Stimulated activated CD8-positive, alpha-beta memory T cell treated with anti-CD3 and anti-CD28 coated beads, Interleukin-15, amount 100 ng/mL, for 48 hours (primary cell): ENCODE results near the gene CLPTM1L.
"Not testable (repeated sequence)": the region's sequence is repeated elsewhere in the genome, so short reads cannot be mapped to it uniquely, and the experiment has no call there.

Experiments
- DNase-seq, 2 donors: peaks; one replicate each; pipeline ENCODE4 v3.0.0-alpha.2; 2020; ENCODE audit warnings: low read depth in 2 of 2

CLPTM1L gene

GRCh38 chr5:1339818-1340210 lies 5.1 kb downstream of the CLPTM1L start:
- not testable (repeated sequence) for DNase-seq

DNA sequence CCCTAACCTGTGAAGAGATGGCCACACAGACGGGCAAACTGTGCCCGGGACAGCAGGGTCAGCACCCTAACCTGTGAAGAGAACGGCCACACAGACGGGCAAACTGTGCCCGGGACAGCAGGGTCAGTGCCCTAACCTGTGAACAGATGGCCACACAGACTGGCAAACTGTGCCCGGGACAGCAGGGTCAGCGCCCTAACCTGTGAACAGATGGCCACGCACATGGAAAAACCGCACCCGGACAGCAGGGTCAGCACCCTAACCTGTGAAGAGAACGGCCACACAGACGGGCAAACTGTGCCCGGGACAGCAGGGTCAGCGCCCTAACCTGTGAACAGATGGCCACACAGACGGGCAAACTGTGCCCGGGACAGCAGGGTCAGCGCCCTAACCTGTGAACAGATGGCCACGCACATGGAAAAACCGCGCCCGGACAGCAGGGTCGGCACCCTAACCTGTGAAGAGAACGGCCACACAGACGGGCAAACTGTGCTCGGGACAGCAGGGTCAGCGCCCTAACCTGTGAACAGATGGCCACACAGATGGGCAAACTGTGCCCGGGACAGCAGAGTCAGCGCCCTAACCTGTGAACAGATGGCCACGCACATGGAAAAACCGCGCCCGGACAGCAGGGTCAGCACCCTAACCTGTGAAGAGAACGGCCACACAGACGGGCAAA lies 5.6 kb downstream of the CLPTM1L start:
- DNase-seq: not testable (repeated sequence)

DNA sequence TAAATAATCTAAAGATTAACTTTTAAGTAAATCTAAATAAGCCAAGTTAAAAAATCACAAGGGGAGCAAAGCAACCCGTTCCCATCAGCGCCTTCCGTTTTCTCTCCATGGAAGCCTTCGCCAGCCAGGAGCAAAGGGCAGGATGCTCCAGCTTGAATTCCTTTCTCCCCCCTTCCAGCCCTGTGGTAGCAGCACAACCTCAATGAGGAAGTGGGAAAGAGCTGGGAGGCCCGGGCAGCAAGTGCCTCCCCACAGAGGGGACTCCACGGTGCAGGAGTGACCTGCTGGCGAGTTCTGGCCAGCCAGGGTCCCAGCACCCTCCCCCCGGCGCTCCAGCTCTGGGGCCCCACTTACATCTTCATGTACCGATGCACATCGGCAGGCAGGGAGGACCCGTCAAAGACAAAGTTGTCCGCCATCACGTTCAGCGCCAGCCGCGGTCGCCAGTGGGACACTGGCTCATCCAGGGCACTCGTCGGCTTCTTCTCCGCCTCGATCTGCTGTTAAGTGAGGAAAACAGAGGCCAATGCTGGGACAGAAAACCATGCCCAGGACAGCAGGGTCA lies 6.3 kb downstream of the CLPTM1L start:
- no peak for DNase-seq

DNA sequence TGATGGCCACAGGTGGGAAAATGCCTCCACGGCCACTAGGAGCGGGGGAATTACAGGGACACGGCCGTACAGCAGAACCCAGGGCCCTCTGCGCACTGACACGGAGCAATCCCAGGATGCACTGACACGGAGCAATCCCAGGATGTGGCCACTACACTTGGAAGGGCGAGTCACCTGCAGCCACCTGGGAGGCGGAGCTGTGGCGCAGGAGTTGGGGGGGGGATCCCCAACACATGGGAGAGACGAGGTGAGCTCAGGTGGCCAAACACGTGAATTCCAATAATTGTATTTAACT lies 6.8 kb downstream of the CLPTM1L start:
- no peak for DNase-seq

DNA sequence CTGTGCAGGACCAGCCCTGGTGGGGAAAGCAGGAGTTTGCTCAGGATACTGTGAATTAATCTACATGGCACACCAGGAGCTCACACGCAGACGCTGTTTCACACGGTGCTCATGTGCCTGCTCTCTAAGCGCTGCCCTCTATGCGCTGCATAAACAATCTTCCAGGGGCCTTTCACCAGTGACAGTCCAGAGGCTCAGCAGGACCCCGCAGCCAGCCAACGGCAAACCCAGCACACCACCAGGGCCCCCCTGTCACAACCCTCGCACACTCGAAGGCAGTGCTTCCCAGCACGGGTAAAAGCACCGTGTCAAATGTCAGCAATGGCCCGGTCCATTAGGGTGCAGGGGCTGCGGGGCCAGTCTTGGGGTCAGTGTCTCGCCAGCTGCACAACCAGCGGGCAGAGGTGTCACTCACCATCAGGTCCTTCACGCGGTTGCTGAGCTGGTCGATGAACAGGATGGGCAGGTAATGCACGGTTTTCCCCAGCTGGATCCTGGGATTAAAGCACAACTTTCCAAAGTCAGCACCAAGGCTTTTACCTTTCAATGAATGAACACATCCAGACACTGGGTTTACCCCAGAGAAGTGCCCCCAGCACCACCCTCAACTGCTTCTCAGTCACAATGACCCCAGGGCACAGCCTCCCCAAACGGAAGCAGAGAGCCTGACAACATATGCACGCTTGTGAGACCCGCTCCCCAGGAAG lies 7.3 kb downstream of the CLPTM1L start:
- DNase-seq: no peak

- no peak for DNase-seq
These were observed 8.0 kb downstream of the CLPTM1L start for GRCh38 chr5:1336749-1337488.

DNA sequence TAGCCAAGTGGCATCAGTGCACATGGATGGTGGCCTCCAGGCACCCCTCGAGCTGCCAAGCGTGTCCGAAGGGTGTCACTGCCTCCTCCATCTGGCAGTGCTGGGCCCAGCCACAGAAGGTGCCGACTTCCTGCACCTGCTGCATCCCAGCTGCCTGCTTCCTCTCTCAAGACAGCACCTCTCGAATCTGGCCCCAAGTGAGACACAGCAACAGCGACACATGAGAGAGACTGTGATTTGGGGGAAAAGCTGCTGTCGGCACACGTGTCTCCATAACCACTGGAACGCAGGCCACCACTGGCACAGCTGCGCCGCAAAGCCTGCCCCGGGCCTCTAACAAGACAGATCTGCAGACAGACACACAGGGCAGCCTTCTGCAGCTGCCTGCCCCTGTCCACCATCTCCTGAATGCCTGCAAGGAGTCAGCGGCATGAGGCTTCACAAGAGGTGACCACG lies 8.8 kb downstream of the CLPTM1L start:
- DNase-seq: no peak

- no peak for DNase-seq
These were observed 9.3 kb downstream of the CLPTM1L start for GRCh38 chr5:1335540-1336095.

DNA sequence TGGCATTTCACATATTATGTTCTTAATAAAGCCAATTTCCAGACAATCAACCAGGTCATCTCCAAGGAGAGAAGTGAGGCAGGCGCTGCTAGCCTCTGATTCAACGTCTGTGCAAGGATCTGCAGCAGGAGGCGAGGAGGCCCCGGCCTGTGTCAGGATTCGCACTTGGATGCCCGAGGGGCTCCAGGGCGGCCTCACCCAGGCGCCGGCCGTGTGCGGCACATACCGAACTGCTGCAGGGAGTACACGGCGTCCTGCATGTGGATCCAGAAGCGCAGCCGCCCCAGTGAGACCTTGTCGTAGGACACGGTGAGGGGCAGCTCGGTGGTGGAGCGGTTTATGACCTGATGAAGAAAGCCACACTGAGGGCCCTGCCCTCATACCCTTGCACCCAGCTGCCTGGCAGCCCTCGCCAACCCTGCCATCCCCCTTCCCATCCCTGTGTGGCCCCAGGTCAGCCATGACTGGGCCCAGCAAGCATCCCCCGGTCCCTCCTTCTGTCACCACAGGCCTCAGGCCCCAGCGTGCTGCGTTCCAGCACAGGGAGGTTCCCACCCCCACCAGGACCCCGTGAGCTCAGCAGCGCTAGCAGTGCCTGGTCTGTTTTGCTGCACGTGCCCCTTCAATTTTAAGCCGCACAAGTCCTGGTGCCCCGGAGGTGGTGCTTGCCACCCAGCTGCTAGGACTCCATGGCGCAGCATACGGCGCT lies 9.9 kb downstream of the CLPTM1L start:
- DNase-seq: no peak

DNA sequence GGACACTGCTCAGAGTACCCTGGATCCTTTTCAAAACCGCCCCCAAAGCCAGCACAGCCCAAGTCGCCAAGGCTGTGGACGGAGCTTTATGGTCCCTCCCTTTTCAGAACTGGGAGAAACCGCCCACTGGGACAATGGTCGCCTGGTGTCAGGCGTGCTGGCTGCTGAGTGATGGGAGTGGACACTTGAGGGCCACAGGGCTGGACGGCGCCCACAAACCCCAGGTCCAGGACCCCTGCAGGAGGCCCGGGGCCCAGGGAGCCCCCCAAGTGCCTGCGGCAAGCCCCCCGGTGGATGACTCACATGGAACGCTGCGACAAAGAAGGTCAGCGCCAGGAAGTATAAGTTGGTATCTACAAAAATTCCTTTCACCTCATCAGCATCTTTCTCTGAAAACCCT lies 10.9 kb downstream of the CLPTM1L start:
- DNase-seq: no peak

DNA sequence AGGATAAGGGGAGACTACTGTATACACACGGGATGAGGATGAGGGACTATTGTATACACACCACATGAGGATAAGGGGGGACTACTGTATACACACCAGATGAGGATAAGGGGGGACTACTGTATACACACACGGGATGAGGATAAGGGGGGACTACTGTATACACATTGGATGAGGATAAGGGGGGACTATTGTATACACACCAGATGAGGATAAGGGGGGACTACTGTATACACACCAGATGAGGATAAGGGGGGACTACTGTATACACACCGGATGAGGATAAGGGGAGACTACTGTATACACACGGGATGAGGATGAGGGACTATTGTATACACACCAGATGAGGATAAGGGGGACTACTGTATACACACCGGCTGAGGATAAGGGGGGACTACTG lies 11.6 kb downstream of the CLPTM1L start:
- DNase-seq: not testable (repeated sequence)

- no peak for DNase-seq
These were observed 12.4 kb downstream of the CLPTM1L start for GRCh38 chr5:1332461-1333001.

- DNase-seq: no peak
These were observed 13.0 kb downstream of the CLPTM1L start for GRCh38 chr5:1331861-1332405.

- no peak for DNase-seq
These were observed 13.8 kb downstream of the CLPTM1L start for GRCh38 chr5:1330847-1331831.

DNA sequence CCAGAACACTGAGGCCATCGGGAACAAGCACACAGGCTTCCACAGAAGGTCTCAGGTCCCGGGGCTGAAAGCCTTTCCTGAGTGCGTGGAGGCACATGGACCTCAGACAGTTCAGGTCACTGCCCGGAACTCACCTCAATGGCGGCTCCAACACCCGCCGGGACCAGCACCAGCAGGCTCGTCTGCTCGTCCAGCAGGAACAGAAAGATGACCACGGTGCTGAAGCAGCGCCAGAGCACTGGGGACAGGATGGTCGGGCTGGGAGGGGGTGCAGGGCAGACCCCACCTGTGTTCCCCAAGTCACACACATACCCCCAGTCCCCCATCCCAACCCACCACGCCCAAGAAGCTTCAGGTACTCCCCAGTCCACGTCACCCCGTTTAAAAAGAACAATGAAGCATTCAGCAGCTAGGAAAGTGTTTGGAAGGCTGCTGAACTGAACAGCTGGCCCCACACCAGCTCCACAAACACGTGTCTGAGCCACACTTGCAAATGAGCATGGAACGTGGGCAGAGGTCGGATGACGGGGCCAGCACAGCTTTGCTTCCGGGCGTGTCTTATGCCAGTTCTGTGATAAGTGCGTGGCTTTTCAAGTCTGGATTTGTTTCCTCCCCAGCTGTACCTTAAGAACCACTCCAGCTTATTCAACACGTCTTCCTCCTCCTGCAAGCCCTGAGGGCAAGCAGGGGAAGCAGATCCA lies 14.6 kb downstream of the CLPTM1L start:
- no peak for DNase-seq

DNA sequence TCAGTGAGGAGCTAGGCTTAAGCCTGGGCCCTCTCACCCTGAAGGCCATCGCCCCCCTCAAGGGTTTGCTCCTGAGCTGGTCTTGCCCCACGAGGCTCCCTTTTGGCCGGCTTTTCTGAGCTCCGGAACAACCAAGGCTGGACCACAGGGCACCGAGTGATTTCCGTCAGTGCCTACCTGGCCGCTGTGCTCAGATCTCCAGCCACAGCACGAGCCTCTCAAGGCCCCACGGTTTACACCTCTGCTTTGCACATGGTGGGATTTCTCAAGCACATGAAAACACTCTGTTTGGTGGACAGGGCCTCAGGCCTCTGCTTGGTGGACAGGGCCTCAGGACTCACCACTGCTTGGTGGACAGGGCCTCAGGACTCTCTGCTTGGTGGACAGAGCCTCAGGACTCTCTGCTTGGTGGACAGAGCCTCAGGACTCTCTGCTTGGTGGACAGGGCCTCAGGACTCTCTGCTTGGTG lies 15.8 kb downstream of the CLPTM1L start:
- no peak for DNase-seq

DNA sequence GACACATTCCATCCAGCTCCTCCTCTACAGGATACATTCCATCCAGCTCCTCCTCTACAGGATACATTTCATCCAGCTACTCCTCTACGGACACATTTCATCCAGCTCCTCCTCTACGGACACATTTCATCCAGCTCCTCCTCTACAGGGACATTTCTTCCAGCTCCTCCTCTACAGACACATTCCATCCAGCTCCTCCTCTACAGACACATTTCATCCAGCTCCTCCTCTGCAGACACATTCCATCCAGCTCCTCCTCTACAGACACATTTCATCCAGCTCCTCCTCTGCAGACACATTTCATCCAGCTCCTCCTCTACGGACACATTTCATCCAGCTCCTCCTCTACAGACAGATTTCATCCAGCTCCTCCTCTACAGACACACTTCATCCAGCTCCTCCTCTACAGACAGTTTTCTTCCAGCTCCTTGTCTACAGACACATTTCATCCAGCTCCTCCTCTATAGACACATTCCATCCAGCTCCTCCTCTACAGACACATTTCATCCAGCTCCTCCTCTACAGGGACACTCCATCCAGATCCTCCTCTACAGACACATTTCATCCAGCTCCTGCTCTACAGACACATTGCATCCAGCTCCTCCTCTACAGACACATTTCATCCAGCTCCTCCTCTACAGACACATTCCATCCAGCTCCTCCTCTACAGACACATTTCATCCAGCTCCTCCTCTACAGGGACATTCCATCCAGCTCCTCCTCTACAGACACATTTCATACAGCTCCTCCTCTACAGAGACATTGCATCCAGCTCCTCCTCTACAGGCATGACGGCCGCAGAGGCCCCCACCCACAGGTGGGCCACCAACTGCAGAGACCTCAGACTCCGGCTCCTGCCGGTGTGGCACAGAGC lies 16.4 kb downstream of the CLPTM1L start:
- not testable (repeated sequence) for DNase-seq
